SK-N-SH treated with all-trans-retinoic acid at 6 μM for 48 hours (cell line): ENCODE results near the gene PEDS1.
A peak's percentile ranks its signal among the peaks of the same experiment; 100 is the strongest.
"Not testable (repeated sequence)": the region's sequence is repeated elsewhere in the genome, so short reads cannot be mapped to it uniquely, and the experiment has no call there.

Experiments
- ATAC-seq: fragments of 200-7000 bp; cut with Tn5 transposase; 3 replicates; pipeline ENCODE4 v1.9.1; 2020; ENCODE audit warnings: mild to moderate bottlenecking, moderate library complexity
- ARNTL ChIP-seq: fragments of 450-650 bp; formaldehyde crosslinking; IDR thresholded peaks from 2 replicates; pipeline ENCODE4 v1.5.0; 2020; ENCODE audit warnings: low read depth, mild to moderate bottlenecking, moderate library complexity, borderline replicate concordance
- ESRRG ChIP-seq: fragments of 250-450 bp; sonication (Bioruptor Pico); IDR thresholded peaks from 2 replicates; pipeline ENCODE4 v1.6.1; 2021; ENCODE audit warnings: mild to moderate bottlenecking
- GLIS3 ChIP-seq: fragments of 250-450 bp; sonication (Bioruptor Pico); IDR thresholded peaks from 2 replicates; pipeline ENCODE4 v1.5.0; 2020; ENCODE audit warnings: mild to moderate bottlenecking, moderate library complexity
- OSR1 ChIP-seq: fragments of 250-450 bp; sonication (Bioruptor Pico); IDR thresholded peaks from 2 replicates; pipeline ENCODE4 v1.8.0; 2022; ENCODE audit warnings: moderate library complexity, mild to moderate bottlenecking, inconsistent platforms
- SNAI2 ChIP-seq: fragments of 250-450 bp; sonication (Bioruptor Pico); IDR thresholded peaks from 2 replicates; pipeline ENCODE4 v1.5.0; 2020; ENCODE audit warnings: mild to moderate bottlenecking, moderate library complexity
- TCF4 ChIP-seq: fragments of 250-450 bp; sonication (Bioruptor Pico); IDR thresholded peaks from 2 replicates; pipeline ENCODE4 v1.8.0; 2021; ENCODE audit warnings: mild to moderate bottlenecking, moderate library complexity, borderline replicate concordance
- ZC3H10 ChIP-seq: fragments of 250-450 bp; sonication (Bioruptor Pico); IDR thresholded peaks from 2 replicates; pipeline ENCODE4 v1.5.1; 2021; ENCODE audit warnings: mild to moderate bottlenecking, moderate library complexity
- ZFP3 ChIP-seq: fragments of 250-450 bp; sonication (Bioruptor Pico); IDR thresholded peaks from 2 replicates; pipeline ENCODE4 v1.5.0; 2020; ENCODE audit warnings: mild to moderate bottlenecking, moderate library complexity
- ZNF70 ChIP-seq: fragments of 450-650 bp; formaldehyde crosslinking; IDR thresholded peaks from 2 replicates; pipeline ENCODE4 v1.5.0; 2020; ENCODE audit warnings: mild to moderate bottlenecking, moderate library complexity
- ZNF8 ChIP-seq: fragments of 450-650 bp; formaldehyde crosslinking; IDR thresholded peaks from 2 replicates; pipeline ENCODE4 v1.5.0; 2020; ENCODE audit warnings: mild to moderate bottlenecking, moderate library complexity
- TF ChIP-seq, protein P1 (sequence below): fragments of 250-450 bp; sonication (Bioruptor Pico); IDR thresholded peaks from 2 replicates; pipeline ENCODE4 v1.8.0; 2020; ENCODE audit warnings: mild to moderate bottlenecking, moderate library complexity, borderline replicate concordance
- TF ChIP-seq, protein P2 (sequence below): fragments of 250-450 bp; sonication (Bioruptor Pico); IDR thresholded peaks from 2 replicates; pipeline ENCODE4 v1.5.1; 2021; ENCODE audit warnings: mild to moderate bottlenecking, moderate library complexity
- TF ChIP-seq, protein P3 (sequence below): fragments of 250-450 bp; sonication (Bioruptor Pico); IDR thresholded peaks from 2 replicates; pipeline ENCODE4 v1.5.0; 2020; ENCODE audit warnings: mild to moderate bottlenecking, moderate library complexity
- TF ChIP-seq, protein P4 (sequence below): fragments of 250-450 bp; sonication (Bioruptor Pico); IDR thresholded peaks from 2 replicates; pipeline ENCODE4 v1.5.1; 2020; ENCODE audit warnings: low read depth, mild to moderate bottlenecking, moderate library complexity
- TF ChIP-seq, protein P5 (sequence below): fragments of 250-450 bp; sonication (Bioruptor Pico); IDR thresholded peaks from 2 replicates; pipeline ENCODE4 v1.8.0; 2021; ENCODE audit warnings: low read depth, mild to moderate bottlenecking, moderate library complexity, borderline replicate concordance

PEDS1 gene

DNA sequence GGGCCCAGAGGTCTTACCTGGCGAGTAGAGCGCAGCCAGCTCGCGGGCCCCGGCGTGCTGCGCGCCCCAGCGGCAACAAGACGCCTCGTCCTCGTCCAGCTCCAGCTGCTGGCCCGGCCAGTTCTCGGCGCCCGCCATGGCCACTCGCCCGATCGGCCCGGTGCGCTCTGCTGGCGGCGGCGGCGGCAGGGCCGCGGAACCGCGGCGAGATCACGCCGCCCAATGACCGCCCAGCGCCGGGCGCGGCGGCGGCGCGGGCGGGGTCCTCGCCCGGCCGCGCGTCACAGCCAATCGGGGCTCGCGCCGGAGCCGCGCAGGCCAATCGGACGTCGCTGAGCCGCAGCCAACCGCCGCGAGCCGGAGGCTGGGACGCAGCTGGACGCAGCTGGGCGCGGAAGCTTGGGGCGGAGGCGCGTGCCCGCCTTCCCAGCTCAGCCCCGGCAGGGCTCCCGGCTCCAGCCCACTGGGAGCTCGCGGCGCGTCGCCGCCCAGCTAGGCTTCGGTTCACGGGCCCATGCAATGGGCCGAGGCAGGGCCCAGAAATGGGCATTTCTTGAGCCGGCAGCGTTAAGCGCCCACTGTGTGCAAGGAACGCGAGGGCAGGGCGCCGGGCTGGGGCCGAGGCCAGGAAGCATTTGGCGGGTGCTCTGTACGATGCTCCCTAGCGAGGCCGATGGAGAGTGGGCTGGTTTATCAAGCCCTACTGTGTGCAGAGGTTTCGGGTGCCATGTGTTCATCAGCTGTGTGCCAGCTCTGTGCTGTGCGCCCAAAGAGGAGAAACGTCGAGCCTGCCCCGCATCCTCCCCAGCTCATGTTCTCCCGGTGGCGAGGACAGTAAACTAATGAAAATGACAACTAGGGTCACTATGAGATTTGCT, at the start of gene PEDS1:
Gene PEDS1 (minus strand): TSS at position 224 of the 878 bp plus-strand sequence. CDS start 86 bp downstream, at position 138.
- peak; percentile 98 for ATAC-seq
- TF ChIP-seq ZNF8 (CRISPR knock-in tag) (no peak), ZFP3 (CRISPR knock-in tag) (peak; percentile 49; the same call in 1 of the 2 replicates)

DNA sequence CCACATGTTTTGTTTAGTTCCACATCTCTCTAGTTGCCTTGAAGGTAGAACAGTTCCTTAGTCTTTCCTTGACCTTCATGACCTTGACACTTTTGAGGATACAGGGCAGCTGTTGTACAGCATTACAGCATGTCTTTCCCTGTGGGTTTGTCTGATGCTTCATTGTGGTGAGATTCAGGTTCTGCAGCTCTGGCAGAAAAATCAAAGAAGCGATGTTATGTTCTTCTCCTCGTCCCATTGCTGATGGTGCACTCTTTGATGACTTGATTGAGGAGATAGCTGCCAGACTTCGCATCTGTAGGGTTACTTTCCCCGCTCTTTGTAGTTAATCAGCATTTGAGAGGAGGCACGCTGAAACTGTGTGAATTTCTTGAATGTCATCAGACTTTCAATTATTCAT, 49.2 kb upstream of the PEDS1 start:
- ATAC-seq = no peak
- no peak for TF ChIP-seq TCF4 (CRISPR knock-in tag)
- no peak for TF ChIP-seq ZC3H10 (CRISPR knock-in tag)
- no peak for TF ChIP-seq ESRRG (CRISPR knock-in tag)
- TF ChIP-seq ZFP3 (CRISPR knock-in tag) = no peak

DNA sequence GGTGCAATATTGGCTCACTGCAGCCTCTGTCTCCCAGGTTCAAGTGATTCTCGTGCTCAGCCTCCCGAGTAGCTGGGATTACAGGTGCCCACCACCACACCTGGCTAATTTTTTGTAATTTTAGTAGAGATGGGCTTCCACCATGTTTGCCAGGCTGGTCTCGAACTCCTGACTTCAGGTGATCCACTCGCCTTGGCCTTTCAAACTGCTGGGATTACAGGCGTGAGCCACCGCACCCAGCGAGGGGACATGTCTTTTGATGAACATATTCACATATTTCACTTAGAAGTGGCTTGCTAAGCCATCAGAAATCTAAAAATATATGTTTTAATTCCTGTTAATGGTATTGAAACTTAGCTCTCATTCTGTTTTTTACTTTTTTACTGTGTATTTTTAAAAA, 48.2 kb upstream of the PEDS1 start:
- ATAC-seq = not testable (repeated sequence)

DNA sequence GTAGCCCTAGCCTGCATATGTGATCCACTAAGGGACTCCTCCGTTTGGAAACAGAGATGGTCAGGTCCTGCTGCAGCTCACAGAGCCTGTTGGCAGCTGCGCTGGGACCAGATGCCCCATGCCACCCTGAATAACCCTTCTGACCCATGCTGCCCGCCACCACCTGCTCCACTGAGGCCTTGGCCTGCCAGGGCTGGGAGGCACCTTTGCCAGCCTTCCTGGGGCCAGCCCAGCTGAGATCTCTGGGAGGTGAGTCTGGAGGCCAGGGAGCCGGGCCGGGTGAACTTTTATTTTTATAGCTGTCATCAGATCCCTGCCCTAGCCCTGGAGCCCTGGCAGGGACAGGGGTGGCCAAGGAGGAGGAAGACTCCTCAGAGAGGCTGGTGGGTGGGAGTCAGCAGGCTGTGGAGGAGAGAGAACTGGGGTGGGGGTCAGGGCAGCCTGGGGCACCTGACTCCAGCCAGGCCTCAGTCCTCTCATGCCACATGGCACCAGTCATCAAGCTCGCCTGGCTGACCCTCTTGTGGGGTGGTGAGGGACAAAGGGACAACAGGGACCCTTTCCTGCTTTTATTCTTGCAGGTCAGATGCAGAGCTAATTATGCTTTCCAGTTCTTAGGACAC, 47.1 kb upstream of the PEDS1 start:
- no peak for ATAC-seq
- TF ChIP-seq ARNTL (CRISPR knock-in tag) (no peak), OSR1 (no peak), ZNF70 (CRISPR knock-in tag) (no peak), ZFP3 (CRISPR knock-in tag) (no peak)
- TF ChIP-seq, protein P1, sequence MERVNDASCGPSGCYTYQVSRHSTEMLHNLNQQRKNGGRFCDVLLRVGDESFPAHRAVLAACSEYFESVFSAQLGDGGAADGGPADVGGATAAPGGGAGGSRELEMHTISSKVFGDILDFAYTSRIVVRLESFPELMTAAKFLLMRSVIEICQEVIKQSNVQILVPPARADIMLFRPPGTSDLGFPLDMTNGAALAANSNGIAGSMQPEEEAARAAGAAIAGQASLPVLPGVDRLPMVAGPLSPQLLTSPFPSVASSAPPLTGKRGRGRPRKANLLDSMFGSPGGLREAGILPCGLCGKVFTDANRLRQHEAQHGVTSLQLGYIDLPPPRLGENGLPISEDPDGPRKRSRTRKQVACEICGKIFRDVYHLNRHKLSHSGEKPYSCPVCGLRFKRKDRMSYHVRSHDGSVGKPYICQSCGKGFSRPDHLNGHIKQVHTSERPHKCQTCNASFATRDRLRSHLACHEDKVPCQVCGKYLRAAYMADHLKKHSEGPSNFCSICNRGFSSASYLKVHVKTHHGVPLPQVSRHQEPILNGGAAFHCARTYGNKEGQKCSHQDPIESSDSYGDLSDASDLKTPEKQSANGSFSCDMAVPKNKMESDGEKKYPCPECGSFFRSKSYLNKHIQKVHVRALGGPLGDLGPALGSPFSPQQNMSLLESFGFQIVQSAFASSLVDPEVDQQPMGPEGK (CRISPR knock-in tag) = no peak
- TF ChIP-seq, protein P2, sequence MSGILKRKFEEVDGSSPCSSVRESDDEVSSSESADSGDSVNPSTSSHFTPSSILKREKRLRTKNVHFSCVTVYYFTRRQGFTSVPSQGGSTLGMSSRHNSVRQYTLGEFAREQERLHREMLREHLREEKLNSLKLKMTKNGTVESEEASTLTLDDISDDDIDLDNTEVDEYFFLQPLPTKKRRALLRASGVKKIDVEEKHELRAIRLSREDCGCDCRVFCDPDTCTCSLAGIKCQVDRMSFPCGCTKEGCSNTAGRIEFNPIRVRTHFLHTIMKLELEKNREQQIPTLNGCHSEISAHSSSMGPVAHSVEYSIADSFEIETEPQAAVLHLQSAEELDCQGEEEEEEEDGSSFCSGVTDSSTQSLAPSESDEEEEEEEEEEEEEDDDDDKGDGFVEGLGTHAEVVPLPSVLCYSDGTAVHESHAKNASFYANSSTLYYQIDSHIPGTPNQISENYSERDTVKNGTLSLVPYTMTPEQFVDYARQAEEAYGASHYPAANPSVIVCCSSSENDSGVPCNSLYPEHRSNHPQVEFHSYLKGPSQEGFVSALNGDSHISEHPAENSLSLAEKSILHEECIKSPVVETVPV (CRISPR knock-in tag) = no peak
- TF ChIP-seq, protein P3, sequence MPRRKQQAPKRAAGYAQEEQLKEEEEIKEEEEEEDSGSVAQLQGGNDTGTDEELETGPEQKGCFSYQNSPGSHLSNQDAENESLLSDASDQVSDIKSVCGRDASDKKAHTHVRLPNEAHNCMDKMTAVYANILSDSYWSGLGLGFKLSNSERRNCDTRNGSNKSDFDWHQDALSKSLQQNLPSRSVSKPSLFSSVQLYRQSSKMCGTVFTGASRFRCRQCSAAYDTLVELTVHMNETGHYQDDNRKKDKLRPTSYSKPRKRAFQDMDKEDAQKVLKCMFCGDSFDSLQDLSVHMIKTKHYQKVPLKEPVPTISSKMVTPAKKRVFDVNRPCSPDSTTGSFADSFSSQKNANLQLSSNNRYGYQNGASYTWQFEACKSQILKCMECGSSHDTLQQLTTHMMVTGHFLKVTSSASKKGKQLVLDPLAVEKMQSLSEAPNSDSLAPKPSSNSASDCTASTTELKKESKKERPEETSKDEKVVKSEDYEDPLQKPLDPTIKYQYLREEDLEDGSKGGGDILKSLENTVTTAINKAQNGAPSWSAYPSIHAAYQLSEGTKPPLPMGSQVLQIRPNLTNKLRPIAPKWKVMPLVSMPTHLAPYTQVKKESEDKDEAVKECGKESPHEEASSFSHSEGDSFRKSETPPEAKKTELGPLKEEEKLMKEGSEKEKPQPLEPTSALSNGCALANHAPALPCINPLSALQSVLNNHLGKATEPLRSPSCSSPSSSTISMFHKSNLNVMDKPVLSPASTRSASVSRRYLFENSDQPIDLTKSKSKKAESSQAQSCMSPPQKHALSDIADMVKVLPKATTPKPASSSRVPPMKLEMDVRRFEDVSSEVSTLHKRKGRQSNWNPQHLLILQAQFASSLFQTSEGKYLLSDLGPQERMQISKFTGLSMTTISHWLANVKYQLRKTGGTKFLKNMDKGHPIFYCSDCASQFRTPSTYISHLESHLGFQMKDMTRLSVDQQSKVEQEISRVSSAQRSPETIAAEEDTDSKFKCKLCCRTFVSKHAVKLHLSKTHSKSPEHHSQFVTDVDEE (CRISPR knock-in tag) = no peak
- TF ChIP-seq, protein P4, sequence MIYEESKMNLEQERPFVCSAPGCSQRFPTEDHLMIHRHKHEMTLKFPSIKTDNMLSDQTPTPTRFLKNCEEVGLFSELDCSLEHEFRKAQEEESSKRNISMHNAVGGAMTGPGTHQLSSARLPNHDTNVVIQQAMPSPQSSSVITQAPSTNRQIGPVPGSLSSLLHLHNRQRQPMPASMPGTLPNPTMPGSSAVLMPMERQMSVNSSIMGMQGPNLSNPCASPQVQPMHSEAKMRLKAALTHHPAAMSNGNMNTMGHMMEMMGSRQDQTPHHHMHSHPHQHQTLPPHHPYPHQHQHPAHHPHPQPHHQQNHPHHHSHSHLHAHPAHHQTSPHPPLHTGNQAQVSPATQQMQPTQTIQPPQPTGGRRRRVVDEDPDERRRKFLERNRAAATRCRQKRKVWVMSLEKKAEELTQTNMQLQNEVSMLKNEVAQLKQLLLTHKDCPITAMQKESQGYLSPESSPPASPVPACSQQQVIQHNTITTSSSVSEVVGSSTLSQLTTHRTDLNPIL (CRISPR knock-in tag) = no peak
- TF ChIP-seq, protein P5, sequence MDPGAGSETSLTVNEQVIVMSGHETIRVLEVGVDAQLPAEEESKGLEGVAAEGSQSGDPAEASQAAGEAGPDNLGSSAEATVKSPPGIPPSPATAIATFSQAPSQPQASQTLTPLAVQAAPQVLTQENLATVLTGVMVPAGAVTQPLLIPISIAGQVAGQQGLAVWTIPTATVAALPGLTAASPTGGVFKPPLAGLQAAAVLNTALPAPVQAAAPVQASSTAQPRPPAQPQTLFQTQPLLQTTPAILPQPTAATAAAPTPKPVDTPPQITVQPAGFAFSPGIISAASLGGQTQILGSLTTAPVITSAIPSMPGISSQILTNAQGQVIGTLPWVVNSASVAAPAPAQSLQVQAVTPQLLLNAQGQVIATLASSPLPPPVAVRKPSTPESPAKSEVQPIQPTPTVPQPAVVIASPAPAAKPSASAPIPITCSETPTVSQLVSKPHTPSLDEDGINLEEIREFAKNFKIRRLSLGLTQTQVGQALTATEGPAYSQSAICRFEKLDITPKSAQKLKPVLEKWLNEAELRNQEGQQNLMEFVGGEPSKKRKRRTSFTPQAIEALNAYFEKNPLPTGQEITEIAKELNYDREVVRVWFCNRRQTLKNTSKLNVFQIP (CRISPR knock-in tag) = no peak

DNA sequence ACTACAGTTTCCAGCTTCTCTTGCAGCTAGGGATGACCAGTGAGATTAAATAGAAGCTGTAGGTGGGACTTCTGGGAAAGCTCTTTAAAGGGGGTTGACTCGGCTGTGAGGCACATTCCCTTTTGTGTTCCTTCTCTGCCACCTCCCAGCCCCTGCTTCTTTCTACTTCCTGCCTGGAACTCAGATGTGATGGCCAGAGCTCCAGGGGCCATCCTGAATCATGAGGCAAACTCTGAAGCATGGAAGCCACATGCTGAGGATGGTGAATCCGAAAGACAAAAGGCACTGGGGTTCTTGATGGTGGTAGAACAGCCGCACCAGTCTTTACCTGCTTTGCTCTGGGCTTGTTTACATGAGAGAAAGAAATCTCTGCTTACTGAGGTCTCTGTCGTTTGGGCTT, 46.2 kb upstream of the PEDS1 start:
- no peak for ATAC-seq
- TF ChIP-seq GLIS3 (no peak), OSR1 (no peak), ZNF8 (CRISPR knock-in tag) (no peak), ZC3H10 (CRISPR knock-in tag) (no peak), TCF4 (CRISPR knock-in tag) (no peak), SNAI2 (CRISPR knock-in tag) (no peak), ZNF70 (CRISPR knock-in tag) (no peak)
- TF ChIP-seq, protein P5 (CRISPR knock-in tag) = no peak
- TF ChIP-seq, protein P3 (CRISPR knock-in tag) = no peak
- TF ChIP-seq, all 23 proteins: peak for 0
